Hair follicle dermal papilla cell (primary cell): ENCODE results near the gene ZNF799. TPM values are rescaled to one million over a fixed set of nuclear protein-coding genes. Genes with fewer than 3 reads are reported as not detected.

ENCODE experiments used
- small RNA-seq: library from RNA; depleted of rRNA; stranded (forward); fragments of <200 nt; gene quantifications from one replicate; pipeline ENCODE3, GENCODE V24; 2012
- total RNA-seq: library from RNA; depleted of rRNA; stranded (reverse); fragments of >200 nt; gene quantifications from 2 replicates; pipeline ENCODE4 v1.2.3, GENCODE V29; 2012

ZNF799 gene
- total RNA-seq, result 3.4 and 3.6 TPM in 2 replicates

GRCh38 chr19:12400633-12401502 is at the start of gene ZNF799:
Gene ZNF799 (minus strand): TSS chr19:12401271. CDS start chr19:12401070, 201 bp downstream.

GRCh38 chr19:12440541-12441316 is 39.7 kb upstream of the ZNF799 start, which contains the start of gene ZNF443:
Gene ZNF443 (minus strand): TSS chr19:12441021. CDS start chr19:12440914, 107 bp downstream.

GRCh38 chr19:12365236-12366162 is 35.6 kb downstream of the ZNF799 start, which contains the start of gene ZNF442:
Gene ZNF442 (minus strand): TSS chr19:12365683. CDS start chr19:12363631, 2,052 bp downstream.

Small RNA genes lying within 50 kb of the gene (small RNA-seq; reads per million reads assigned to genes)
- not detected for gene RPS29P23

Other genes starting within 250 kb of the ZNF799 start
- 9.2 and 9.4 TPM in 2 replicates for gene ZNF625, start 244.5 kb downstream of the ZNF799 start, total RNA-seq
- gene ZNF136, start 238.2 kb downstream of the ZNF799 start, total RNA-seq, result 11.3 and 12.2 TPM in 2 replicates
- gene ZNF44, start 106.4 kb downstream of the ZNF799 start, total RNA-seq, result 6.6 and 7.0 TPM in 2 replicates
- gene ZNF563, start 67.6 kb downstream of the ZNF799 start, total RNA-seq, result 1.9 and 2.1 TPM in 2 replicates
- gene ZNF442, start 35.6 kb downstream of the ZNF799 start, total RNA-seq, result 1.5 and 2.4 TPM in 2 replicates
- 1.8 TPM in 2 replicates for gene ZNF443, start 39.8 kb upstream of the ZNF799 start, total RNA-seq
- gene ZNF709, start 83.5 kb upstream of the ZNF799 start, total RNA-seq, result 2.6 and 3.7 TPM in 2 replicates
- 6.9 and 10.5 TPM in 2 replicates for gene ZNF564, start 150.2 kb upstream of the ZNF799 start, total RNA-seq
- gene ZNF490, start 209.5 kb upstream of the ZNF799 start, total RNA-seq, result 5.8 and 6.5 TPM in 2 replicates
- gene ZNF791, start 209.6 kb upstream of the ZNF799 start, total RNA-seq, result 16.0 and 18.3 TPM in 2 replicates